Fibroblast of lung (primary cell): Measurements from ENCODE around the gene TIAM2. TPM values are rescaled to one million over a fixed set of nuclear protein-coding genes. Genes with fewer than 3 reads are reported as not detected.
A peak's percentile ranks its signal among the peaks of the same experiment; 100 is the strongest.
"Not testable (repeated sequence)": the region's sequence is repeated elsewhere in the genome, so short reads cannot be mapped to it uniquely, and the experiment has no call there.

Source experiments
- DNase-seq, 2 donors: peaks; one replicate each; pipeline versions ENCODE4 v3.0.0 to v3.0.0-alpha.2; 2010; ENCODE audit warnings: low read depth in 2 of 2
- H2AFZ ChIP-seq: 2 replicates; pipeline ENCODE4 v1.5.1; 2012; ENCODE audit warnings: low read length, control low read depth, inconsistent platforms
- H3K27ac ChIP-seq: 2 replicates; pipeline ENCODE4 v1.5.1; 2011; ENCODE audit warnings: low read length, control low read depth; ENCODE audit not compliant: insufficient read depth
- H3K27me3 ChIP-seq: 2 replicates; pipeline ENCODE4 v1.5.1; 2011; ENCODE audit warnings: mild to moderate bottlenecking, low read length; ENCODE audit not compliant: control insufficient read depth, insufficient read depth
- H3K36me3 ChIP-seq: 2 replicates; pipeline ENCODE4 v1.5.1; 2011; ENCODE audit warnings: low read length; ENCODE audit not compliant: control insufficient read depth, insufficient read depth
- H3K4me1 ChIP-seq: 2 replicates; pipeline ENCODE4 v1.5.1; 2011; ENCODE audit warnings: low read length; ENCODE audit not compliant: control insufficient read depth, insufficient read depth; ENCODE audit errors: extremely low read depth
- H3K4me2 ChIP-seq: 2 replicates; pipeline ENCODE4 v1.5.1; 2011; ENCODE audit warnings: low read length, control low read depth; ENCODE audit not compliant: insufficient read depth; ENCODE audit errors: extremely low read depth
- H3K4me3 ChIP-seq, 4 experiments: fragments of 200-600 bp in 1 of 4; sonication (generic) in 1 of 4; replicated peaks in 1 of 4; 2 replicates each; pipeline ENCODE4 v1.5.1; 2011 to 2016; ENCODE audit warnings: low read length in 4 of 4, low read depth in 3 of 4, mild to moderate bottlenecking in 3 of 4, control low read depth in 2 of 4, inconsistent platforms in 1 of 4, mixed read lengths in 1 of 4; ENCODE audit not compliant: insufficient read depth in 1 of 4; ENCODE audit errors: control extremely low read depth in 1 of 4
- H3K79me2 ChIP-seq: 2 replicates; pipeline ENCODE4 v1.5.1; 2012; ENCODE audit warnings: mild to moderate bottlenecking, low read length, inconsistent platforms; ENCODE audit not compliant: control insufficient read depth, insufficient read depth
- H3K9ac ChIP-seq: 2 replicates; pipeline ENCODE4 v1.5.1; 2011; ENCODE audit warnings: mild to moderate bottlenecking, low read length, control low read depth; ENCODE audit not compliant: insufficient read depth
- H3K9me3 ChIP-seq: 2 replicates; pipeline ENCODE4 v1.5.1; 2012; ENCODE audit warnings: low read depth, low read length; ENCODE audit not compliant: control insufficient read depth, insufficient read depth
- H4K20me1 ChIP-seq: 2 replicates; pipeline ENCODE4 v1.5.1; 2011; ENCODE audit warnings: low read length; ENCODE audit not compliant: control insufficient read depth, insufficient read depth; ENCODE audit errors: extremely low read depth
- EZH2 ChIP-seq: IDR thresholded peaks from 2 replicates; pipeline ENCODE4 v1.5.1; 2012; ENCODE audit warnings: low read length, control low read depth, mild to moderate bottlenecking; ENCODE audit errors: missing control alignments
- polyA plus RNA-seq, 2 donors: library from polyadenylated mRNA; depleted of rRNA in 1 of 2; stranded (reverse) in 1 of 2; unstranded in 1 of 2; fragments of >200 nt; gene quantifications; 2 replicates each; pipeline ENCODE4 v1.2.1, GENCODE V29; 2011 to 2012; ENCODE audit warnings: missing spikeins in 1 of 2
- total RNA-seq: library from RNA; depleted of rRNA; stranded (reverse); fragments of >200 nt; gene quantifications from 2 replicates; pipeline ENCODE4 v1.2.1, GENCODE V29; 2014
- TF ChIP-seq, protein P1 (sequence below), 2 donors: IDR thresholded peaks in 1 of 2; conservative IDR thresholded peaks in 1 of 2; 1 replicate in 1 of 2; 2 replicates in 1 of 2; pipeline ENCODE4 v1.5.1; 2011 to 2012; ENCODE audit warnings: low read length in 2 of 2, control low read depth in 1 of 2, inconsistent platforms in 1 of 2, low read depth in 1 of 2, mild to moderate bottlenecking in 1 of 2

The TIAM2 gene
- total and polyA plus RNA-seq, 2 donors (not counting 1 experiment from before 2014, with no cell fraction given): 6.2 to 11.2 TPM

DNA sequence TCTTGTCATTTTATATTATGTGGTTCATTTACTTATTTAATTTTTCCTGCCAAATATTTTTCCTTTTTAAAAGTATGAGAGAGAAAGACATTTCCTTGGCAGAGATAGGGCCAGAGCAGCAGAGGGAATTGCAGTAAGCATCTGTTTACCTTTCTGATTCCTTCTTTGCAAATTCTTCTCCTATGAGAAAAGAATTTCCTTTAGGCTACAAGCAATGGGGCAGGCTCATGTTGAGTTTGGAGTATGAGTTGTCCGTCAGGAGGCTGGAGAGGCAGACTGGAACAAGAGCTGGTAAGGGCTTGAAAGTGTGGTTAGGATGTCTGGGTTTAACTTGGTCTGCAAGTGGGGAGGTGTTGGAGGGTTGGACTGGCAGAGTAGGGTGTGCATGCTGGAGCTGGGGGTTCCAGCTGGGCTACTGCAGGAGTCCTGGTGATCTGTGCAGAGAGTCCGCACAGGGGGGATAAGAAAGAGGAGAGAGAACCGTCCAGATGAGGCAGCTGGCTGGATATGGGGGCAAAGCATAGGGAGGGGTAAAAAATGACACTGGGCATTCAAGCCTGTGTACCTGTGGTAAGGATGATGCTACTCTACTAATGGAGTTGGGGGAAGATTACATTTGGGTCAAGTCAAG lies 19.7 kb downstream of the TIAM2 start:
- Histone ChIP-seq H3K9me3 (no peaks in the 10 kb centered on the region), H4K20me1 (no peaks in the 10 kb centered on the region), H3K27ac (no peak overlapping the region), H3K4me1 (peaks cover 4% of the 10 kb centered on the region), H3K4me3 (no peak overlapping the region), H3K36me3 (no peaks in the 10 kb centered on the region), H3K27me3 (no peaks in the 10 kb centered on the region), H2AFZ (no peak overlapping the region), H3K4me2 (peak overlapping the region; percentile 11), H3K9ac (no peak overlapping the region), H3K79me2 (no peaks in the 10 kb centered on the region)
- peak in 1 of 2 donors; percentile 86 for DNase-seq
- no peak for TF ChIP-seq EZH2
- TF ChIP-seq, protein P1, sequence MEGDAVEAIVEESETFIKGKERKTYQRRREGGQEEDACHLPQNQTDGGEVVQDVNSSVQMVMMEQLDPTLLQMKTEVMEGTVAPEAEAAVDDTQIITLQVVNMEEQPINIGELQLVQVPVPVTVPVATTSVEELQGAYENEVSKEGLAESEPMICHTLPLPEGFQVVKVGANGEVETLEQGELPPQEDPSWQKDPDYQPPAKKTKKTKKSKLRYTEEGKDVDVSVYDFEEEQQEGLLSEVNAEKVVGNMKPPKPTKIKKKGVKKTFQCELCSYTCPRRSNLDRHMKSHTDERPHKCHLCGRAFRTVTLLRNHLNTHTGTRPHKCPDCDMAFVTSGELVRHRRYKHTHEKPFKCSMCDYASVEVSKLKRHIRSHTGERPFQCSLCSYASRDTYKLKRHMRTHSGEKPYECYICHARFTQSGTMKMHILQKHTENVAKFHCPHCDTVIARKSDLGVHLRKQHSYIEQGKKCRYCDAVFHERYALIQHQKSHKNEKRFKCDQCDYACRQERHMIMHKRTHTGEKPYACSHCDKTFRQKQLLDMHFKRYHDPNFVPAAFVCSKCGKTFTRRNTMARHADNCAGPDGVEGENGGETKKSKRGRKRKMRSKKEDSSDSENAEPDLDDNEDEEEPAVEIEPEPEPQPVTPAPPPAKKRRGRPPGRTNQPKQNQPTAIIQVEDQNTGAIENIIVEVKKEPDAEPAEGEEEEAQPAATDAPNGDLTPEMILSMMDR (conservative IDR thresholded peaks at IDR 0.05 in 1 of 2, IDR thresholded peaks at IDR 0.05 in 1 of 2; ENCODE audit: low read depth in 1 of 2, low read length in 2 of 2): no peak

DNA sequence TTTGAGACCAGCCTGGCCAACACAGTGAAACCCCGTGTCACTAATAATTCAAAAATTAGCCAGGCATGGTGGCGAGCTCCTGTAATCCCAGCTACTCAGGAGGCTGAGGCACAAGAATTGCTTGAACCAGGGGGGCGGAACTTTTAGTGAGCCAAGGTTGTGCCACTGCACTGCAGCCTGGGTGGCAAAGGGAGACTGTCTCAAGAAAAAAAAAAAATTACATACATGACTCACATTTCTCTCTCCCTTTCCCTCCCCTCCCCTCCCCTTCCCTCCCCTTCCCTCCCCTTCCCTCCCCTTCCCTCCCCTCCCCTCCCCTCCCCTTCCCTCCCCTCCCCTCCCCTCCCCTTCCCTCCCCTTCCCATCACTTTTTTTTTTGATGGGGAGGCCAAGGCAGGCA lies 23.3 kb downstream of the TIAM2 start:
- not testable (repeated sequence) for H3K9ac ChIP-seq, H3K27me3 ChIP-seq, DNase-seq, H3K79me2 ChIP-seq, H3K4me2 ChIP-seq, H4K20me1 ChIP-seq, H3K9me3 ChIP-seq, H3K36me3 ChIP-seq, H3K27ac ChIP-seq, H3K4me3 ChIP-seq, H3K4me1 ChIP-seq, H2AFZ ChIP-seq

DNA sequence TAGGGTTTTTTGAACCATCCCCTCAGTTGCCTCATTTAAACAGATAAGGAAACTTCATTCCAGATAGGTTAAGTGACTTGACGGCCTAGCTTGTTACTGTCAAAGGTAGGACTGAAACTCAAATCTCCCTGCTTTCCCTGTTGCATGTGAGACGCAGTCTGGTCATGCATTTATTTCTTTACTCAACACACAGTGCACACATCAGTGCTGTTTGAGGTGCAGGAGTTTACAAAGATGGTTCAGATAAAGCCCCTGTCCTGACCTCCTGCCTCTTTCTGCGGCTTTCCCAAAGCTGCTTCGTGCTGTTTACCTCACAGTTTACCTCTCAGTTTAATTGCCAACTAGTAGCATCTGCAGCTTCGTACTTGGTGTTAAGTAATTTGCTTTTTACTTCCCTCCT lies 26.6 kb downstream of the TIAM2 start:
- TF ChIP-seq EZH2: no peak
- TF ChIP-seq, protein P1 (conservative IDR thresholded peaks at IDR 0.05 in 1 of 2, IDR thresholded peaks at IDR 0.05 in 1 of 2; ENCODE audit: low read depth in 1 of 2, low read length in 2 of 2): no peak
- no peaks in the 10 kb centered on the region for H3K9me3 ChIP-seq
- no peaks in the 10 kb centered on the region for H3K27me3 ChIP-seq

More for the DNA sequence above, 26.6 kb downstream of the TIAM2 start:
- no peak overlapping the region for H3K4me3 ChIP-seq
- no peak overlapping the region for H3K9ac ChIP-seq
- H4K20me1 ChIP-seq: no peaks in the 10 kb centered on the region
- no peaks in the 10 kb centered on the region for H3K36me3 ChIP-seq
- H3K4me2 ChIP-seq: no peak overlapping the region
- H3K79me2 ChIP-seq: no peaks in the 10 kb centered on the region
- H2AFZ ChIP-seq: no peak overlapping the region
- peaks cover 3% of the 10 kb centered on the region for H3K4me1 ChIP-seq
- H3K27ac ChIP-seq: no peak overlapping the region
- no peak for DNase-seq
